Right renal cortex interstitium (tissue), 3 donors: Measurements from ENCODE around the gene NSRP1. TPM values are rescaled to one million over a fixed set of nuclear protein-coding genes. Genes with fewer than 3 reads are reported as not detected.
"Not testable (repeated sequence)": the region's sequence is repeated elsewhere in the genome, so short reads cannot be mapped to it uniquely, and the experiment has no call there.

Source experiments
- DNase-seq, 3 donors: peaks; one replicate each; pipeline ENCODE4 v3.0.0-alpha.2; 2013; ENCODE audit warnings: low read depth in 3 of 3, low spot score in 2 of 3
- polyA plus RNA-seq, 3 donors: library from polyadenylated mRNA; unstranded; fragments of 120-200 nt; gene quantifications; one replicate each; pipeline ENCODE4 v1.2.1, GENCODE V29; 2013; ENCODE audit not compliant: insufficient read length in 3 of 3

The NSRP1 gene
- polyA plus RNA-seq, 3 donors: 43.6 to 54.3 (median 47.1) TPM

- no peak for DNase-seq
Measured at GRCh38 chr17:30174556-30174955, 57.9 kb downstream of the NSRP1 start.

- no peak for DNase-seq
Measured at GRCh38 chr17:30176855-30177254, 60.2 kb downstream of the NSRP1 start.

- no peak for DNase-seq
Measured at GRCh38 chr17:30186761-30187160, 70.1 kb downstream of the NSRP1 start.

GRCh38 chr17:30187573-30187972 lies 71.0 kb downstream of the NSRP1 start:
- no peak for DNase-seq

GRCh38 chr17:30188211-30188939 lies 71.8 kb downstream of the NSRP1 start:
- DNase-seq: no peak

- DNase-seq: no peak
Measured at GRCh38 chr17:30191072-30191471, 74.5 kb downstream of the NSRP1 start.

GRCh38 chr17:30196504-30196903 lies 79.9 kb downstream of the NSRP1 start:
- DNase-seq: no peak

GRCh38 chr17:30197416-30197815 lies 80.8 kb downstream of the NSRP1 start:
- DNase-seq: no peak

- no peak for DNase-seq
Measured at GRCh38 chr17:30199600-30199999, 83.0 kb downstream of the NSRP1 start.

- DNase-seq: no peak
Measured at GRCh38 chr17:30200106-30200505, 83.5 kb downstream of the NSRP1 start.

- DNase-seq: not testable (repeated sequence)
Measured at GRCh38 chr17:30200656-30201055, 84.0 kb downstream of the NSRP1 start.

GRCh38 chr17:30203471-30203981 lies 86.9 kb downstream of the NSRP1 start:
- DNase-seq: no peak

GRCh38 chr17:30207655-30208054 lies 91.0 kb downstream of the NSRP1 start:
- DNase-seq: no peak

- no peak for DNase-seq
Measured at GRCh38 chr17:30208214-30208613, 91.6 kb downstream of the NSRP1 start.

- no peak for DNase-seq
Measured at GRCh38 chr17:30209930-30210329, 93.3 kb downstream of the NSRP1 start.

- DNase-seq: no peak
Measured at GRCh38 chr17:30210366-30210765, 93.8 kb downstream of the NSRP1 start.

- no peak for DNase-seq
Measured at GRCh38 chr17:30210901-30211300, 94.3 kb downstream of the NSRP1 start.

GRCh38 chr17:30211371-30211770 lies 94.8 kb downstream of the NSRP1 start:
- DNase-seq: no peak

GRCh38 chr17:30212750-30213149 lies 96.1 kb downstream of the NSRP1 start:
- DNase-seq: no peak

GRCh38 chr17:30217054-30217453 lies 100.4 kb downstream of the NSRP1 start:
- no peak for DNase-seq

- DNase-seq: no peak
Measured at GRCh38 chr17:30217746-30218245, 101.2 kb downstream of the NSRP1 start.

GRCh38 chr17:30218799-30219198 lies 102.2 kb downstream of the NSRP1 start:
- no peak for DNase-seq
